ENCODE results near the gene PKM.

The PKM gene

DNA sequence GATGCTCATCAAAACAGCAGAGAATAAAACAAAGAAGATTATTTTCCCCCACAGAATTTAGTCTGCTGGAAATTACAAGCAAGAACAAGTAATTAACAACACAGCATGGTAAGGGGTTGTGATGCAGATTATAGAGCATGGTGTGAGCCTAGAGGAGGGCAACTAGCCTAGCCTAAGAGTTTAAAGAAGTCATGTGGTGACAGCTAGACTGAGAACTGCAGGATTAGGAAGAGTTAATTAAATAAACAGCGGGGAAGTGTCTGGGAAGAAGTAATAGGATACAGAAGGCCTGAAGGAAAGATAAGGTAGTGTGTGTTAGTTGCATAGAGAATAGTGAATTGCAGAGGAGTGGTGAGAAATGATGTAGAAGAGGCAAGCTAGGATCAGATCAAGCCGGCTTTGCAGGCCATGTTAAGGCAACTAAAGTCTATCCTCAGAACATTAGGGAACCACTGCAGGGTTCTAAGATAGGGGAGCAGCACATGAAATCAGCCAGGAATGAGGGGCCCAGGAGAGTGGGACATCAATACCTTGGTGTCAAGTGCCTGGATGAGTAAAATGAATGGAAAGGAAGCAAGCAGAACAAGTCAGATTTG lies 11.9 kb upstream of the PKM start:
- TF ChIP-seq, protein P1, sequence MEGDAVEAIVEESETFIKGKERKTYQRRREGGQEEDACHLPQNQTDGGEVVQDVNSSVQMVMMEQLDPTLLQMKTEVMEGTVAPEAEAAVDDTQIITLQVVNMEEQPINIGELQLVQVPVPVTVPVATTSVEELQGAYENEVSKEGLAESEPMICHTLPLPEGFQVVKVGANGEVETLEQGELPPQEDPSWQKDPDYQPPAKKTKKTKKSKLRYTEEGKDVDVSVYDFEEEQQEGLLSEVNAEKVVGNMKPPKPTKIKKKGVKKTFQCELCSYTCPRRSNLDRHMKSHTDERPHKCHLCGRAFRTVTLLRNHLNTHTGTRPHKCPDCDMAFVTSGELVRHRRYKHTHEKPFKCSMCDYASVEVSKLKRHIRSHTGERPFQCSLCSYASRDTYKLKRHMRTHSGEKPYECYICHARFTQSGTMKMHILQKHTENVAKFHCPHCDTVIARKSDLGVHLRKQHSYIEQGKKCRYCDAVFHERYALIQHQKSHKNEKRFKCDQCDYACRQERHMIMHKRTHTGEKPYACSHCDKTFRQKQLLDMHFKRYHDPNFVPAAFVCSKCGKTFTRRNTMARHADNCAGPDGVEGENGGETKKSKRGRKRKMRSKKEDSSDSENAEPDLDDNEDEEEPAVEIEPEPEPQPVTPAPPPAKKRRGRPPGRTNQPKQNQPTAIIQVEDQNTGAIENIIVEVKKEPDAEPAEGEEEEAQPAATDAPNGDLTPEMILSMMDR (IDR thresholded peaks at IDR 0.05; ENCODE audit: control insufficient read depth, extremely low read depth, insufficient read depth) = no peak
- DNase-seq (ENCODE audit: low read depth) = no peak
- H3K4me3 ChIP-seq (ENCODE audit: low read depth, low read length) = no peak overlapping the region

DNA sequence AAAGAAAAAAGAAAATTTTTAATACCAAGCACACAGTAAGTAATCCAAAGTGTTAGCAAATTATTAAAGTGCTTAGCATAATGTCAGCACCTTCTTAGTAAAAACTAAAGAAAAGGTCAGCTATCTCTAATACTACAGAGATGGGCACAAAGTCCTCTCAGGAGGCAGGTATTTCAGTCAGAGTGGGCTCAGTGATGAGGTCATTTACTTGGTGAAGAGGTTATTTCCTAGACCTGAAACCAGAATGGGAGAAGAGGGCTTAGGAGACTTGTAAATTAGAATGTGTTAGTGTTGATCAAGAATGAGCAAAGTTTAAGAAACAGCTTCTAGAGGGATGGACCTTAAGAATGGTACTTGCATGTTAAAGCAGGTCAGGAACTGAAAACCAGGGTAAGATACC lies 8.7 kb upstream of the PKM start:
- no peak for DNase-seq (ENCODE audit: low read depth)
- TF ChIP-seq, protein P1 (IDR thresholded peaks at IDR 0.05; ENCODE audit: control insufficient read depth, extremely low read depth, insufficient read depth) = no peak
- no peak overlapping the region for H3K4me3 ChIP-seq (ENCODE audit: low read depth, low read length)

DNA sequence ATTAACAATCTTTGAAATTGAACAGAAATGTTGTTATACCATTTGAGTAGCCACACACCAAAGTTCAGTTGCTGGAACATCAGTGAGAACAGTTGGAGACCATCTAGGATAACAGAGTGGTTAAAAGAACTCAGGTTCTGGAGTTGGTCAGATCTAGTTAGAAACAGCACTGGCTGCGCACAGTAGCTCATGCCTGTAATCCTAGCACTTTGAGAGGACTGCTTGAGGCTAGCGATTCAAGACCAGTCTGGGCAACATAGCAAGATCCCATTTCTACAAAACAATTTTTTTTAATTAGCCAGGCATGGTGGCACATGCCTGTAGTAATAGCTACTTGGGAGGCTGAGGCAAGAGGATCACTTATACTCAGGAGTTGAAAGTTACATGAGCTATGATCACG lies 7.6 kb upstream of the PKM start:
- TF ChIP-seq, protein P1 (IDR thresholded peaks at IDR 0.05; ENCODE audit: control insufficient read depth, extremely low read depth, insufficient read depth) = no peak
- H3K4me3 ChIP-seq (ENCODE audit: low read depth, low read length) = no peak overlapping the region
- DNase-seq (ENCODE audit: low read depth) = no peak

DNA sequence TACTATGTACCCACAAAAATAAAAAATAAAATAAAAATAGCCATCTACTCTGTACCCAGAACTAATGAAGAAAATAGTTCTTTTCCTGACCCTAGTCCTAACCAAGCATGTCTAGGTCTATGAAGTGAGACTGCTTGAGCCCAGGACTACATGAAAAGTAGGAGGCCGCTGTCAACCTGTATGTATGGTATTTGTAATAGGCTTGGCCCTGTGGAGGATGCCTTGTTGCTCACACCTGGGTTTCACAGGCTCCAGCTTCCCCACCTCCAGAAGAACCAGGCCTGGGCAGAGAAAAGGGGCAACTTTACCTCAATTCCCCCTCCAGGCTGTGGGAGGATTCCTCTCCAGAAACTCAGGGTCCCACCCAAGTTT lies 6.8 kb upstream of the PKM start:
- no peak for DNase-seq (ENCODE audit: low read depth)
- H3K4me3 ChIP-seq (ENCODE audit: low read depth, low read length) = no peak overlapping the region
- TF ChIP-seq, protein P1 (IDR thresholded peaks at IDR 0.05; ENCODE audit: control insufficient read depth, extremely low read depth, insufficient read depth) = no peak

DNA sequence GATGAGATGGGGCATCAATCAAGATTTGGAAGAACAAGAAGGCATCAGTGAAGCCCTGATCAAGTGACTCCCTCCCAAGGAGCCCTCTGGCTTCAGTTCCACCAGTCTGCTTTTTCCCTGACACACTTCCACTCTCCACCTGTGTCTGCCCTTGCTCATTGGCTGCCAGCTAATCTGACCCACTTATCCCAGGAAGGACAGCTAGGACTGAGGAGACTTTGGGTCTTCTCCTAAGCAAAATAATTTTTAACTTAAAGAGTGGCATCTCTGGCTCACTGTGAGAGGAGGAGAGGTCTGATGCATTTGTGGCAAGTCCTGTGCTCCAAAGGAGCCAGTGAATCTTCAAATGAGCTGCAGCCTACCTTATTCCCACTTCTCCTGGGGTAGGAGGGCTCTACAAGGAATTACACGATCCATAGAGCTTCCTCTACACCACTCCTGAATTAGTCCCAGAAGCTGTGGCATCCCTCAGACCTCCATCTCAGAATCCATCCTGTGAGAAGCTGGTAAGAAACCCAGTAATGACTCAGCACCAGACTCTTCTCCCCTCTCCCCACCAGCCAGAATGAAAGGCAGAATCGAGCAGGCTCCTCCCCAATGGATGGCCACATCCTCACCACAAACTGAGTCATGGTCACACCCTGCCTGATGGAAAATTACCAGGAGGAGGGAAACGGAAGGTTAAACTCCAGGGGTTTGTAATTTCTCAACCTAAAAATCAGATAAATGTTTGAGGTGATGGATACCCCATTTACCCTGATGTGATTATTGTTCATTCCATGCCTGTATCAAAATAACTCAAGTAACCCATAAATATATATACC lies 6.3 kb upstream of the PKM start:
- H3K4me3 ChIP-seq (ENCODE audit: low read depth, low read length) = no peak overlapping the region
- TF ChIP-seq, protein P1 (IDR thresholded peaks at IDR 0.05; ENCODE audit: control insufficient read depth, extremely low read depth, insufficient read depth) = no peak
- no peak for DNase-seq (ENCODE audit: low read depth)

DNA sequence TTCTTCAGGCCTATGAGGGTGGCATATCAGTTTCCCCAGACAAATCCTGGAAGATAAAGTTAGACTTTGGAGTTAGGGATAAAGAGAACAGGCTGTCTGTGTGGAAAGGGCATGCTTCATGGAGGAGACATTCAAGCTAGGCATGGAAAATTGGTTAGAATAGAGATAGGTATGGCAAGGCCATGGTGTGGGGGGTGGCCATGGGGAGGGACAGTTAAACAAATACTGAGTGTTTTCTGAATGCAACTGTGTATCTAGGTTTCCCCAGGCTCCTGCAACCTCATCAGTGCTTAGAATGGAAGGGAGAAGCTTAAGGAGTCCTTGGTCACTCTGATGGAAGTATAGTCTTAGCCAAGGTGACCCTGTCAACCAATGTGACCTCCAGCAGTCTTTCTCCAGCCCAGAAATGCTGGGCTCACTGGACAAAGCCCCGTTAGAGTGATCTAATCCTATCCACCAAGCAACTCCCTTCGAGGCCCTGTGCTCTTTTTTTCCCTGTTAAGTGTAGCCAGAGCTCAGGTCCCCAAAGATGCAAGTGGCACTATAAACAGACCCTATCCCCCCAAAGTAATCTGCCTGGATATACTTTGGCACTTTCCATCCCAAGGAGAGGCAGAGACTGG lies 5.5 kb upstream of the PKM start:
- H3K4me3 ChIP-seq (ENCODE audit: low read depth, low read length) = no peak overlapping the region
- no peak for DNase-seq (ENCODE audit: low read depth)
- TF ChIP-seq, protein P1 (IDR thresholded peaks at IDR 0.05; ENCODE audit: control insufficient read depth, extremely low read depth, insufficient read depth) = no peak

All from LNCaP clone FGC (cell line).